ENCODE data around the gene ABCA13. TPM values are rescaled to one million over a fixed set of nuclear protein-coding genes. Genes with fewer than 3 reads are reported as not detected.

ABCA13 gene
- total RNA-seq, 1 donor from 2014 or later, result 0.60 TPM

GRCh38 chr7:48665353-48666135, 494.3 kb downstream of the ABCA13 start:
- Mint-ChIP-seq H3K27ac (no peak overlapping the region), H3K27me3 (no peaks in the 10 kb centered on the region), H3K36me3 (no peaks in the 10 kb centered on the region), H3K4me3 (no peak overlapping the region), H3K9me3 (no peaks in the 10 kb centered on the region), H3K4me1 (ENCODE audit: unreplicated experiment) (peaks cover 3% of the 10 kb centered on the region)
- no peak for DNase-seq (ENCODE audit: extremely low spot score, unreplicated experiment)
- no peak for TF ChIP-seq CTCF (conservative IDR thresholded peaks at IDR 0.05)

GRCh38 chr7:48667407-48667806, 496.1 kb downstream of the ABCA13 start:
- Mint-ChIP-seq H3K4me1 (ENCODE audit: unreplicated experiment) (peaks cover 3% of the 10 kb centered on the region), H3K36me3 (no peaks in the 10 kb centered on the region)

GRCh38 chr7:48671656-48672055, 500.4 kb downstream of the ABCA13 start:
- no peak for TF ChIP-seq CTCF (conservative IDR thresholded peaks at IDR 0.05)
- Mint-ChIP-seq H3K9me3 (no peaks in the 10 kb centered on the region), H3K36me3 (no peaks in the 10 kb centered on the region), H3K4me3 (no peak overlapping the region), H3K27me3 (no peaks in the 10 kb centered on the region), H3K4me1 (ENCODE audit: unreplicated experiment) (no peaks in the 10 kb centered on the region), H3K27ac (peak overlapping the region; percentile 48)
- DNase-seq (ENCODE audit: extremely low spot score, unreplicated experiment), result no peak

More at GRCh38 chr7:48667407-48667806, 496.1 kb downstream of the ABCA13 start:
- no peak for TF ChIP-seq CTCF (conservative IDR thresholded peaks at IDR 0.05)
- H3K9me3 Mint-ChIP-seq, result no peaks in the 10 kb centered on the region
- no peak overlapping the region for H3K27ac Mint-ChIP-seq
- H3K4me3 Mint-ChIP-seq, result no peak overlapping the region
- no peaks in the 10 kb centered on the region for H3K27me3 Mint-ChIP-seq
- no peak for DNase-seq (ENCODE audit: extremely low spot score, unreplicated experiment)

- Mint-ChIP-seq H3K9me3 (no peaks in the 10 kb centered on the region), H3K4me1 (ENCODE audit: unreplicated experiment) (no peaks in the 10 kb centered on the region), H3K4me3 (no peak overlapping the region), H3K27me3 (no peaks in the 10 kb centered on the region), H3K36me3 (no peaks in the 10 kb centered on the region), H3K27ac (peak overlapping the region; percentile 62)
- no peak for TF ChIP-seq CTCF (conservative IDR thresholded peaks at IDR 0.05)
- no peak for DNase-seq (ENCODE audit: extremely low spot score, unreplicated experiment)
These were observed 509.7 kb downstream of the ABCA13 start for GRCh38 chr7:48681006-48681405.

- no peak for TF ChIP-seq CTCF (conservative IDR thresholded peaks at IDR 0.05)
- H3K9me3 Mint-ChIP-seq, result peaks cover 3% of the 10 kb centered on the region
- DNase-seq (ENCODE audit: extremely low spot score, unreplicated experiment), result no peak
- no peaks in the 10 kb centered on the region for H3K4me1 Mint-ChIP-seq (ENCODE audit: unreplicated experiment)
- H3K4me3 Mint-ChIP-seq, result no peak overlapping the region
- H3K36me3 Mint-ChIP-seq, result no peaks in the 10 kb centered on the region
- peaks cover 3% of the 10 kb centered on the region for H3K27me3 Mint-ChIP-seq
- H3K27ac Mint-ChIP-seq, result no peak overlapping the region
These were observed 520.5 kb downstream of the ABCA13 start for GRCh38 chr7:48691788-48692187.

Other genes starting within 250 kb of the ABCA13 start
- 0.17 and 0.67 TPM in 2 replicates for gene PKD1L1, start 223.0 kb upstream of the ABCA13 start, total RNA-seq (ENCODE audit: low replicate concordance)
- gene HUS1, start 191.8 kb upstream of the ABCA13 start, total RNA-seq (ENCODE audit: low replicate concordance), result 26.4 and 34.5 TPM in 2 replicates
- gene SUN3, start 142.4 kb upstream of the ABCA13 start, total RNA-seq (ENCODE audit: low replicate concordance), result not detected in 2 replicates
- gene C7orf57, start 135.9 kb upstream of the ABCA13 start, total RNA-seq (ENCODE audit: low replicate concordance), result 0.36 and 1.5 TPM in 2 replicates
- 14.3 and 15.8 TPM in 2 replicates for gene UPP1, start 82.2 kb upstream of the ABCA13 start, total RNA-seq (ENCODE audit: low replicate concordance)

Measured in type B pancreatic cell (in vitro differentiated cells).